Measurements from ENCODE around the gene DRD1.

DRD1 gene

GRCh38 chr5:175487514-175488222 lies 43.7 kb upstream of the DRD1 start:
- TF ChIP-seq, protein P1, sequence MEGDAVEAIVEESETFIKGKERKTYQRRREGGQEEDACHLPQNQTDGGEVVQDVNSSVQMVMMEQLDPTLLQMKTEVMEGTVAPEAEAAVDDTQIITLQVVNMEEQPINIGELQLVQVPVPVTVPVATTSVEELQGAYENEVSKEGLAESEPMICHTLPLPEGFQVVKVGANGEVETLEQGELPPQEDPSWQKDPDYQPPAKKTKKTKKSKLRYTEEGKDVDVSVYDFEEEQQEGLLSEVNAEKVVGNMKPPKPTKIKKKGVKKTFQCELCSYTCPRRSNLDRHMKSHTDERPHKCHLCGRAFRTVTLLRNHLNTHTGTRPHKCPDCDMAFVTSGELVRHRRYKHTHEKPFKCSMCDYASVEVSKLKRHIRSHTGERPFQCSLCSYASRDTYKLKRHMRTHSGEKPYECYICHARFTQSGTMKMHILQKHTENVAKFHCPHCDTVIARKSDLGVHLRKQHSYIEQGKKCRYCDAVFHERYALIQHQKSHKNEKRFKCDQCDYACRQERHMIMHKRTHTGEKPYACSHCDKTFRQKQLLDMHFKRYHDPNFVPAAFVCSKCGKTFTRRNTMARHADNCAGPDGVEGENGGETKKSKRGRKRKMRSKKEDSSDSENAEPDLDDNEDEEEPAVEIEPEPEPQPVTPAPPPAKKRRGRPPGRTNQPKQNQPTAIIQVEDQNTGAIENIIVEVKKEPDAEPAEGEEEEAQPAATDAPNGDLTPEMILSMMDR (IDR thresholded peaks at IDR 0.05; ENCODE audit: insufficient read depth, low read length, poor library complexity, severe bottlenecking) = no peak
- Histone ChIP-seq H3K4me3 (replicated peaks; ENCODE audit: low read depth, low read length) (no peak overlapping the region), H3K27me3 (replicated peaks; ENCODE audit: control insufficient read depth, insufficient read depth, low read length) (no peaks in the 10 kb centered on the region), H3K36me3 (ENCODE audit: control insufficient read depth, insufficient read depth, low read length) (peaks cover 9% of the 10 kb centered on the region)
- DNase-seq (ENCODE audit: extremely low read depth, insufficient read length) = no peak

DNA sequence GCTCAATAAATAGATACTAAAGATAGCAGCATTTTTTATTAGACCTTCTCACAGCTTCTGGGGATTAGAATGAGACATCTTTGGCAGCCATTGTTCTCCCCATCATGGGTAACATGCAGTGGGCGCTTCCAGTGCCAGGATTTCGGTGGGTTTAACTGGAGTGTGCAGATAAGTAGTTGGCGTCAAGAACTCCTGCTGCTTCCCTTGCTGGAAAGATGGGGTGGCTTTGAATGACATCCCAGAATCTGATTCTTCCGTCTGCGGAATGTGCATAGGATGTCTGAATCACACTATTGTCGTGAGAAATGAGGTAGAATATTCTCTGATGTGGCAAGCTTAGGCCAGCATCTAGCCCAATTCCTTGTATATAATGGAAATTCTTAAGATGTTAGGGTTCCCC lies 41.6 kb upstream of the DRD1 start:
- TF ChIP-seq, protein P1 (IDR thresholded peaks at IDR 0.05; ENCODE audit: insufficient read depth, low read length, poor library complexity, severe bottlenecking) = no peak
- no peak for DNase-seq (ENCODE audit: extremely low read depth, insufficient read length)
- Histone ChIP-seq H3K27me3 (replicated peaks; ENCODE audit: control insufficient read depth, insufficient read depth, low read length) (no peaks in the 10 kb centered on the region), H3K4me3 (replicated peaks; ENCODE audit: low read depth, low read length) (no peak overlapping the region), H3K36me3 (ENCODE audit: control insufficient read depth, insufficient read depth, low read length) (peaks cover 6% of the 10 kb centered on the region)

GRCh38 chr5:175484829-175485228 lies 40.8 kb upstream of the DRD1 start:
- TF ChIP-seq, protein P1 (IDR thresholded peaks at IDR 0.05; ENCODE audit: insufficient read depth, low read length, poor library complexity, severe bottlenecking) = no peak
- H3K4me3 ChIP-seq (replicated peaks; ENCODE audit: low read depth, low read length) = no peak overlapping the region
- no peak for DNase-seq (ENCODE audit: extremely low read depth, insufficient read length)
- peaks cover 6% of the 10 kb centered on the region for H3K36me3 ChIP-seq (ENCODE audit: control insufficient read depth, insufficient read depth, low read length)
- no peaks in the 10 kb centered on the region for H3K27me3 ChIP-seq (replicated peaks; ENCODE audit: control insufficient read depth, insufficient read depth, low read length)

- peaks cover 6% of the 10 kb centered on the region for H3K36me3 ChIP-seq (ENCODE audit: control insufficient read depth, insufficient read depth, low read length)
Measured at GRCh38 chr5:175484322-175484721, 40.3 kb upstream of the DRD1 start.

DNA sequence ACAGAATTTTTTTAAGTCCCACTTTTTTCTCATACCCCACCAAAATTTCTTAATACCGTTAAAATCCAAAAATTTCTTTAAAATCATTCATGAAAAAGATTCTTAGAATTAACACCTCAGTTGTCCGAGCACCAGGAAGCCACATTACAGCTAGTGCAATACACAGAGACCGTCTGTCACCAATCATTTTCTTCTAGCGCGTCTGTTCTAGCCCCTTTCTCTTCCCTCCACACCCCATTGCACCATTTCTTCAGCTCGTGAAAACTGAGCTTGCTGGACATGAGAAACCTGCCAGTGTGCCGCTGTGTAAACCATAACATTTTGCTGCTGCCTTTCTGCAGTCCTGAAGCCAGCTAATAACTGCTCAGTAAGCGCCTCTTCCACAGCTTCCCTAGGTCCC lies 39.4 kb upstream of the DRD1 start:
- TF ChIP-seq, protein P1 (IDR thresholded peaks at IDR 0.05; ENCODE audit: insufficient read depth, low read length, poor library complexity, severe bottlenecking) = no peak
- no peak for DNase-seq (ENCODE audit: extremely low read depth, insufficient read length)
- H3K4me3 ChIP-seq (replicated peaks; ENCODE audit: low read depth, low read length) = no peak overlapping the region
- H3K36me3 ChIP-seq (ENCODE audit: control insufficient read depth, insufficient read depth, low read length) = peaks cover 6% of the 10 kb centered on the region
- no peaks in the 10 kb centered on the region for H3K27me3 ChIP-seq (replicated peaks; ENCODE audit: control insufficient read depth, insufficient read depth, low read length)

More at GRCh38 chr5:175484322-175484721, 40.3 kb upstream of the DRD1 start:
- Histone ChIP-seq H3K4me3 (replicated peaks; ENCODE audit: low read depth, low read length) (no peak overlapping the region), H3K27me3 (replicated peaks; ENCODE audit: control insufficient read depth, insufficient read depth, low read length) (no peaks in the 10 kb centered on the region)
- no peak for DNase-seq (ENCODE audit: extremely low read depth, insufficient read length)
- TF ChIP-seq, protein P1 (IDR thresholded peaks at IDR 0.05; ENCODE audit: insufficient read depth, low read length, poor library complexity, severe bottlenecking) = no peak
